SK-N-MC (cell line): ENCODE data around the gene NUBPL.

Experiments
- DNase-seq: peaks from one replicate; pipeline ENCODE4 v3.0.0-alpha.2; 2011; ENCODE audit warnings: low read depth, low spot score
- H3K27ac ChIP-seq: fragments of 200-600 bp; sonication (generic); 2 replicates; pipeline ENCODE4 v1.5.1; 2016; ENCODE audit warnings: mixed run types
- H3K36me3 ChIP-seq: fragments of 200-600 bp; sonication (generic); 2 replicates; pipeline ENCODE4 v1.6.1; 2017; ENCODE audit warnings: antibody characterized with exemption, low read length, mixed read lengths; ENCODE audit not compliant: insufficient read depth
- H3K4me3 ChIP-seq: fragments of 200-600 bp; sonication (generic); 2 replicates; pipeline ENCODE4 v1.5.1; 2016
- H3K9ac ChIP-seq: fragments of 200-600 bp; sonication (generic); 2 replicates; pipeline ENCODE4 v1.8.0; 2017; ENCODE audit warnings: mixed run types, mixed read lengths; ENCODE audit not compliant: insufficient read length
- H3K9me3 ChIP-seq: fragments of 200-600 bp; sonication (generic); 2 replicates; pipeline ENCODE4 v1.6.1; 2017; ENCODE audit warnings: low read depth, mild to moderate bottlenecking, antibody characterized with exemption, low read length, moderate library complexity, mixed read lengths
- EZH2 ChIP-seq: fragments of 200-600 bp; sonication (generic); IDR thresholded peaks from one replicate; pipeline ENCODE4 v1.6.1; 2017; ENCODE audit warnings: antibody characterized with exemption
- FOXP2 ChIP-seq: optimal IDR thresholded peaks from 2 replicates; pipeline ENCODE3; 2011; ENCODE audit warnings: mild to moderate bottlenecking, moderate library complexity; ENCODE audit not compliant: insufficient read depth; ENCODE audit errors: extremely low read length, control extremely low read depth
- POLR2AphosphoS5 ChIP-seq: IDR thresholded peaks from 2 replicates; pipeline ENCODE4 v1.6.1; 2012; ENCODE audit warnings: mild to moderate bottlenecking, low read depth, low read length, borderline replicate concordance

The NUBPL gene

GRCh38 chr14:31544816-31545215 lies 16.4 kb upstream of the NUBPL start:
- Histone ChIP-seq H3K27ac (no peak overlapping the region), H3K9ac (no peak overlapping the region), H3K4me3 (no peak overlapping the region), H3K9me3 (no peaks in the 10 kb centered on the region), H3K36me3 (no peaks in the 10 kb centered on the region)
- no peak for DNase-seq
- TF ChIP-seq POLR2AphosphoS5 (no peak), FOXP2 (no peak), EZH2 (no peak)

- no peak overlapping the region for H3K9ac ChIP-seq
- no peak for TF ChIP-seq EZH2
- no peak for TF ChIP-seq POLR2AphosphoS5
- no peak for TF ChIP-seq FOXP2
- H3K36me3 ChIP-seq, result no peaks in the 10 kb centered on the region
- no peak for DNase-seq
- no peak overlapping the region for H3K27ac ChIP-seq
- H3K4me3 ChIP-seq, result no peak overlapping the region
- H3K9me3 ChIP-seq, result no peaks in the 10 kb centered on the region
These were observed 15.9 kb upstream of the NUBPL start for GRCh38 chr14:31545328-31545727.

DNA sequence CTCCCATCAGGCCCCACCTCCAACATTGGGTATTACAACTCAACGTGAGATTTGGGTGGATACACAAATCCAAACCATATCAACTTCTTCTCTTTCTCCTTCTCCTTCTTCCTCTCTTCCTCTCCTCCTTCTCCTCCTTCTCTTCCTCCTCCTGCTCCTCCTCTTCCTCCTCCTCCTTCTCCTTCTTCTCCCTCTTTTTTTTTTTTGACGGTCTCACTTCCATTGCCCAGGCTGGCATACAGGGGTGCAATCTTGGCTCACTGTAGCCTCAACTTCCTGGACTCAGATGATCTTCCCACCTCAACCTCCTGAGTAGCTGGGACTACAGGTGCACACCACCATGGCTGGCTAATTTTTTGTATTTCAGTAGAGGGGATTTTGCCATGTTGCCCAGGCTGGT lies 11.4 kb upstream of the NUBPL start:
- H3K36me3 ChIP-seq, result no peaks in the 10 kb centered on the region
- DNase-seq, result no peak
- H3K9ac ChIP-seq, result no peak overlapping the region
- no peaks in the 10 kb centered on the region for H3K9me3 ChIP-seq
- no peak overlapping the region for H3K27ac ChIP-seq
- TF ChIP-seq EZH2 (no peak), FOXP2 (no peak)
- no peak overlapping the region for H3K4me3 ChIP-seq

GRCh38 chr14:31550589-31550988 lies 10.6 kb upstream of the NUBPL start:
- H3K4me3 ChIP-seq, result no peak overlapping the region
- DNase-seq, result no peak
- no peaks in the 10 kb centered on the region for H3K36me3 ChIP-seq

DNA sequence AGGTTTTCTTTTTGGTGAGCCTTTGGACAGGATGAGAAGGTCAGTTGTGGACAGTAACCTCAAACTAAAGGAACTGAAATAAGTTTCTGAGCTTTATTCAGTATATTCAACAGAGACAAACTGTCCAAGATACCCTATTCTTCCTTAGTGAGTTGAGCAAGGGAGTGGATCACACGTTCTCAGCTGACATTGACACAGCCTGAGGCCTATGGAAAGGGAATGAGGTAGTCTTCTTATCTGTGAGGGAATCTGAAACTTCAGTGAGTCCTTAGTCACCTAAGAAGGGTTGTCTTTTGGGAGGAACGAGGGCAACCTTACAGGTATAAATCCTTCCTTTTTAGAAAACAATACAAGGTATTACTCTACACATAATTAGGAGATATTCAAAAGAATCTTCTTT lies 5.0 kb upstream of the NUBPL start:
- TF ChIP-seq FOXP2 (no peak), EZH2 (no peak), POLR2AphosphoS5 (no peak)
- H3K9me3 ChIP-seq, result no peaks in the 10 kb centered on the region
- DNase-seq, result no peak
- H3K36me3 ChIP-seq, result no peaks in the 10 kb centered on the region
- H3K9ac ChIP-seq, result no peak overlapping the region
- H3K27ac ChIP-seq, result no peak overlapping the region
- no peak overlapping the region for H3K4me3 ChIP-seq

More at GRCh38 chr14:31550589-31550988, 10.6 kb upstream of the NUBPL start:
- Histone ChIP-seq H3K9me3 (no peaks in the 10 kb centered on the region), H3K27ac (no peak overlapping the region), H3K9ac (no peak overlapping the region)
- TF ChIP-seq FOXP2, result no peak
- no peak for TF ChIP-seq EZH2
- TF ChIP-seq POLR2AphosphoS5, result no peak

DNA sequence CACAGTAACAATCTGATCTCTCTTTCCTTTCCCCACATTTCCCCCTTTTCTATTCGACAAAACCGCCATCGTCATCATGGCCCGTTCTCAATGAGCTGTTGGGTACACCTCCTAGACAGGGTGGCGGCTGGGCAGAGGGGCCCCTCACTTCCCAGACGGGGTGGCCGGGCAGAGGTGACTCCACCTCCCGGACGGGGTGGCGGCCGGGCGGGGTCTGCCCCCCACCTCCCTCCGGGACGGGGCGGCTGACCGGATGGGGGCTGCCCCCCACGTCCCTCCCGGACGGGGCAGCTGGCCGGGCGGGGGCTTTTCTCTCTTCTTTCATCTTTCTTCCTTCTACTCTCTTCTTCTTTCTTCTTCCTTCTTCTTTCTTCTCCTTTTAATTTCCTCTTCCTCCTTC lies 1.3 kb upstream of the NUBPL start:
- no peaks in the 10 kb centered on the region for H3K9me3 ChIP-seq
- H3K9ac ChIP-seq, result no peak overlapping the region
- no peak overlapping the region for H3K27ac ChIP-seq
- no peak for DNase-seq
- TF ChIP-seq EZH2 (no peak), POLR2AphosphoS5 (no peak), FOXP2 (no peak)
- H3K36me3 ChIP-seq, result no peaks in the 10 kb centered on the region; the same call in 1 of the 2 replicates
- H3K4me3 ChIP-seq, result no peak overlapping the region

GRCh38 chr14:31560759-31561154 lies 447 bp upstream of the NUBPL start:
- Histone ChIP-seq H3K36me3 (no peaks in the 10 kb centered on the region; the same call in 1 of the 2 replicates), H3K27ac (no peak overlapping the region), H3K9me3 (no peaks in the 10 kb centered on the region), H3K4me3 (peak overlapping the region; percentile 96), H3K9ac (peak overlapping the region; percentile 93)
- DNase-seq, result no peak
- TF ChIP-seq POLR2AphosphoS5 (no peak), EZH2 (no peak), FOXP2 (no peak)

GRCh38 chr14:31564194-31564593 lies 3.0 kb downstream of the NUBPL start:
- no peak for DNase-seq
- no peak overlapping the region for H3K4me3 ChIP-seq
- no peak overlapping the region for H3K27ac ChIP-seq
- no peak for TF ChIP-seq FOXP2
- no peak for TF ChIP-seq POLR2AphosphoS5
- no peak for TF ChIP-seq EZH2
- H3K9me3 ChIP-seq, result no peaks in the 10 kb centered on the region
- H3K9ac ChIP-seq, result no peak overlapping the region
- peaks cover 5% of the 10 kb centered on the region for H3K36me3 ChIP-seq

- DNase-seq, result no peak
- Histone ChIP-seq H3K4me3 (no peak overlapping the region), H3K9me3 (no peaks in the 10 kb centered on the region), H3K36me3 (peaks cover 5% of the 10 kb centered on the region), H3K27ac (no peak overlapping the region), H3K9ac (no peak overlapping the region)
- no peak for TF ChIP-seq FOXP2
- TF ChIP-seq POLR2AphosphoS5, result no peak
- no peak for TF ChIP-seq EZH2
These were observed 5.3 kb downstream of the NUBPL start for GRCh38 chr14:31566456-31566855.
